Transverse colon (tissue), 4 donors: Measurements from ENCODE around the gene POLA2. TPM values are rescaled to one million over a fixed set of nuclear protein-coding genes. Genes with fewer than 3 reads are reported as not detected.
"Not testable (repeated sequence)": the region's sequence is repeated elsewhere in the genome, so short reads cannot be mapped to it uniquely, and the experiment has no call there.

Source experiments
- DNase-seq: peaks from one replicate; pipeline ENCODE4 v3.0.0-alpha.2; 2019
- H3K27ac ChIP-seq, 4 donors: fragments of 200-600 bp; sonication (generic); 2 replicates each; pipeline ENCODE4 v1.5.1; 2016 to 2018; ENCODE audit warnings: inconsistent platforms in 4 of 4
- H3K27me3 ChIP-seq: fragments of 200-600 bp; sonication (generic); 2 replicates; pipeline ENCODE4 v1.5.1; 2017; ENCODE audit warnings: inconsistent platforms
- H3K36me3 ChIP-seq, 4 donors: fragments of 200-600 bp; sonication (generic); 2 replicates each; pipeline ENCODE4 v1.5.1; 2017 to 2019; ENCODE audit warnings: inconsistent platforms in 4 of 4
- H3K4me1 ChIP-seq, 4 donors: fragments of 200-600 bp; sonication (generic); 2 replicates each; pipeline ENCODE4 v1.5.1; 2017 to 2020; ENCODE audit warnings: inconsistent platforms in 4 of 4
- H3K4me3 ChIP-seq, 4 donors: fragments of 200-600 bp; sonication (generic); 1 replicate in 1 of 4; 2 replicates in 3 of 4; pipeline versions ENCODE4 v1.5.1 to v1.6.1; 2017 to 2019; ENCODE audit warnings: inconsistent platforms in 4 of 4
- H3K9me3 ChIP-seq, 2 donors: fragments of 200-600 bp; sonication (generic); 2 replicates each; pipeline ENCODE4 v1.5.1; 2017 to 2019; ENCODE audit warnings: inconsistent platforms in 2 of 2
- EP300 ChIP-seq: sonication (generic); formaldehyde crosslinking; IDR thresholded peaks from one replicate; pipeline ENCODE4 v1.6.1; 2017; ENCODE audit warnings: antibody characterized with exemption, low read depth
- POLR2A ChIP-seq: fragments of 450-650 bp; IDR thresholded peaks from one replicate; pipeline ENCODE4 v1.6.1; 2016; ENCODE audit warnings: antibody characterized with exemption, mild to moderate bottlenecking, moderate library complexity
- POLR2AphosphoS5 ChIP-seq, 3 donors: sonication (generic); formaldehyde crosslinking; IDR thresholded peaks; one replicate each; pipeline ENCODE4 v1.6.1; 2016; ENCODE audit warnings: antibody characterized with exemption in 3 of 3
- WGBS, 2 donors: methylation state at CpG; one replicate each; pipeline ENCODE4 v1.1.5; 2018; ENCODE audit warnings: low coverage in 1 of 2; 5-methylcytosine and 5-hydroxymethylcytosine counted together
- in situ Hi-C, 4 donors: fragments of 200-750 bp; cut with MboI; loops; one replicate each; pipeline versions ENCODE4 v1.15.0 to v1.15.1; 2017; ENCODE audit warnings: low sequenced_read_pairs in 3 of 4, low pct_ligation_motif_present in 1 of 4, low pct_unique_long_range_greater_than_20kb in 1 of 4
- intact Hi-C: fragments of 100-400 bp; cut with DNase I; formaldehyde crosslinking; loops from one replicate; pipeline ENCODE4 v1.15.1; 2023; ENCODE audit warnings: low total_unique reads
- total RNA-seq, 4 donors: library from RNA; depleted of rRNA; stranded (reverse); fragments of >200 nt; gene quantifications; one replicate each; pipeline ENCODE4 v1.1.0, GENCODE V29; 2016
- TF ChIP-seq, protein P1 (sequence below), 5 experiments: fragments of 200-600 bp in 3 of 5; fragments of 450-650 bp in 2 of 5; sonication (generic) in 3 of 5; IDR thresholded peaks; 1 replicate in 2 of 5; 2 replicates in 3 of 5; pipeline ENCODE4 v1.5.1; 2016 to 2017; ENCODE audit warnings: antibody characterized with exemption in 5 of 5, inconsistent platforms in 3 of 5, mild to moderate bottlenecking in 2 of 5, moderate library complexity in 1 of 5

Gene POLA2
- total RNA-seq, 4 donors from 2014 or later, result 3.0 to 17.5 (median 6.2) TPM

DNA sequence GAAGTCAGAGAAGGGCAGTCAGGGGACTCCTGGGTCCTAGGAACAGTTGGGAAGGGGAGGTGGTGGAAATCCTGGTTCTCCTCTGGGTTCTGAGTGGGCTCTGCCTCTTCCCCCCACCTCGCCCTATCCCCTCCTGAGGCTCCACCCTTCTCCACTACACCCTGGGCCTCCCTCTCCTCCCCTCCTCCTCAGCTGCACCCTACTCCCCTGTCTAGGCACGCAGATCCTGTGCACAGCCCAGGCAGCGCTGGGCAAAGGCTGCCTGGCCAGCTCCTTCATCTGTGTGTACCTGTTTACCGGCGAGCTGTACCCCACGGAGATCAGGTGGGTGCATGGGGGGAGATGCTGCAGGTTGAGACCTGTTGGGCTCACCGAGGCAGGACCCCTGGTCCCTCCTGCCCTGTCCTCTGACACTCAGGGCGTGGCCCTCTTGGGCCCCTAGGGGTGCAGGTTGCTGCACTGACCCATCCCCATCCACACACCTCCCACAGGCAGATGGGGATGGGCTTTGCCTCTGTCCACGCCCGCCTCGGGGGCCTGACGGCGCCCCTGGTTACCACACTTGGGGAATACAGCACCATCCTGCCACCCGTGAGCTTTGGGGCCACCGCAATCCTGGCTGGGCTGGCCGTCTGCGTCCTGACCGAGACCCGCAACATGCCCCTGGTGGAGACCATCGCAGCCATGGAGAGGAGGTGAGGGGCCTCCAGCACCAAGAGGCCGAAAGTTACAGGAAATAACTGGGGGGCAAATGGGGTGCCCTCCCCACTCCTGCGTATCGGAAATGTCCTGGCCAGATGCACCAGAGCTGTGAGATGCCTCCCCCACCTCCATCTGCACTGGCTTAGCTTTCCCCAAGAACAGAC lies 25.3 kb upstream of the POLA2 start:
- in situ Hi-C loops, result no loop called here
- Histone ChIP-seq H3K27me3 (no peaks in the 10 kb centered on the region), H3K27ac (no peak overlapping the region), H3K36me3 (no peaks in the 10 kb centered on the region), H3K9me3 (no peaks in the 10 kb centered on the region), H3K4me1 (no peaks in the 10 kb centered on the region), H3K4me3 (no peak overlapping the region)
- 83% methylated on average over 19 of the region's 23 CpGs; no CpG with 5 or more reads in 1 of the 2 donors for WGBS, 2 donors
- TF ChIP-seq, protein P1, sequence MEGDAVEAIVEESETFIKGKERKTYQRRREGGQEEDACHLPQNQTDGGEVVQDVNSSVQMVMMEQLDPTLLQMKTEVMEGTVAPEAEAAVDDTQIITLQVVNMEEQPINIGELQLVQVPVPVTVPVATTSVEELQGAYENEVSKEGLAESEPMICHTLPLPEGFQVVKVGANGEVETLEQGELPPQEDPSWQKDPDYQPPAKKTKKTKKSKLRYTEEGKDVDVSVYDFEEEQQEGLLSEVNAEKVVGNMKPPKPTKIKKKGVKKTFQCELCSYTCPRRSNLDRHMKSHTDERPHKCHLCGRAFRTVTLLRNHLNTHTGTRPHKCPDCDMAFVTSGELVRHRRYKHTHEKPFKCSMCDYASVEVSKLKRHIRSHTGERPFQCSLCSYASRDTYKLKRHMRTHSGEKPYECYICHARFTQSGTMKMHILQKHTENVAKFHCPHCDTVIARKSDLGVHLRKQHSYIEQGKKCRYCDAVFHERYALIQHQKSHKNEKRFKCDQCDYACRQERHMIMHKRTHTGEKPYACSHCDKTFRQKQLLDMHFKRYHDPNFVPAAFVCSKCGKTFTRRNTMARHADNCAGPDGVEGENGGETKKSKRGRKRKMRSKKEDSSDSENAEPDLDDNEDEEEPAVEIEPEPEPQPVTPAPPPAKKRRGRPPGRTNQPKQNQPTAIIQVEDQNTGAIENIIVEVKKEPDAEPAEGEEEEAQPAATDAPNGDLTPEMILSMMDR (IDR thresholded peaks at IDR 0.05), result no peak
- no peak for TF ChIP-seq POLR2A
- TF ChIP-seq POLR2AphosphoS5 (IDR thresholded peaks at IDR 0.05), result no peak
- no peak for TF ChIP-seq EP300
- DNase-seq, result no peak
- intact Hi-C loops, result no loop called here

DNA sequence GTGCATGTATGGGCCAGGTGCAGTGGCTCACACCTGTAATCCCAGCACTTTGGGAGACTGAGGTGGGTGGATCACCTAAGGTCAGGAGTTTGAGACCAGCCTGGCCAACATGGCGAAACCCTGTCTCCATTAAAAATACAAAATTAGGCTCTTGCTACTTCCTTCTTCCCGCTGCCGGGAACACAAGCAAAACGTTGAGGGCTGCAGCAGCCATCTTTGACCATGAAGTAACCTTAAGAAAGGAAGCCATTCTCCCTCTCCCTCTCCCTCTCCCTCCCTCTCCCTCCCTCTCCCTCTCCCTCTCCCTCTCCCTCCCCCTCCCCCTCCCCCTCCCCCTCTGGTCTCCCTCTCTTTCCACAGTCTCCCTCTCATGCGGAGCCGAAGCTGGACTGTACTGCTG lies 23.5 kb upstream of the POLA2 start:
- WGBS, 2 donors, result 84% methylated on average over 5 of the region's 6 CpGs; no CpG with 5 or more reads in 1 of the 2 donors

DNA sequence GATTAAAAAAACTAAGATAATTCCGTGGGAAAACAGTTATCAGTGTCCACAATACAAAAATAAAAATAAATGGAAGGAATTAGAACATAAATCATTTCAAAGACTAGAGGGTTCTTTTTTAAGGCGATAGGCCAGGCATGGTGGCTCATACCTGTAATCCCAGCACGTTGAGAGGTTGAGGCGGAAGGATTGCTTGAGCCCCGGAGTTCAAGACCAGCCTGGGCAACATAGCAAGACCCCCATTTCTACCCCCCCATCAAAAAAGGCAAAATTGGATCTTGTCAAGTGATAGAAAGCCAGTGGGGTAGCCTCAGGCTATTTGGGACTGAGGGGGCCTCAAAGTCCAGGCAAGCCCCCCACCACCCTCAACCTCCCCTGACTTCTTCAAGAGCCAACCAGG lies 20.6 kb upstream of the POLA2 start:
- in situ Hi-C loops, result no loop called here
- WGBS, 2 donors, result 76% methylated on average over 2 to 5 of the region's 5 CpGs
- no peak for DNase-seq

More for the DNA sequence above, 23.5 kb upstream of the POLA2 start:
- DNase-seq, intact Hi-C loops, H3K4me3 ChIP-seq, in situ Hi-C loops, H3K27me3 ChIP-seq, H3K9me3 ChIP-seq, H3K4me1 ChIP-seq, H3K36me3 ChIP-seq, H3K27ac ChIP-seq: not testable (repeated sequence)

DNA sequence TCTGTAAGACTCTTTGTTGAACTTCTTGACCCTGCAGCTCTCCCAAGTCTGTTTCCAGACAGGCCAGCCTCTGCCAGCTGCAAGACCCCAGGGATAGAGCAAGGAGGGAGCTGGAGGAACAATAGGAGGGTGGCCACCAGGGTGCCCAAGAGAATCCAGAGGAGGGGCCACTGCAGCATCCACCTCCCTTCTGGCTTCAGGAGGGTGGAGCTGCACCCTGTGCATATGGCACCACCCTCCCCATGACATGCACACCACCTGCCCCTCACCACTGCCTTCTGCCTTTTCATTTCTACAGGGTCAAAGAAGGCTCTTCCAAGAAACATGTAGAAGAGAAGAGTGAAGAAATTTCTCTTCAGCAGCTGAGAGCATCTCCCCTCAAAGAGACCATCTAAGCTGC lies 20.1 kb upstream of the POLA2 start:
- no peak for TF ChIP-seq POLR2AphosphoS5 (IDR thresholded peaks at IDR 0.05)
- TF ChIP-seq EP300, result no peak
- TF ChIP-seq POLR2A, result no peak
- TF ChIP-seq, protein P1 (IDR thresholded peaks at IDR 0.05), result no peak
- H3K27me3 ChIP-seq, result no peaks in the 10 kb centered on the region
- no peaks in the 10 kb centered on the region for H3K4me1 ChIP-seq
- no peak overlapping the region for H3K4me3 ChIP-seq
- H3K36me3 ChIP-seq, result no peaks in the 10 kb centered on the region
- no peak overlapping the region for H3K27ac ChIP-seq
- H3K9me3 ChIP-seq, result no peaks in the 10 kb centered on the region
- no peak for DNase-seq
- in situ Hi-C loops (no loop called here), intact Hi-C loops (no loop called here)

More for the DNA sequence above, 20.6 kb upstream of the POLA2 start:
- Histone ChIP-seq H3K27ac (no peak overlapping the region), H3K4me1 (no peaks in the 10 kb centered on the region), H3K9me3 (no peaks in the 10 kb centered on the region), H3K36me3 (no peaks in the 10 kb centered on the region), H3K27me3 (no peaks in the 10 kb centered on the region), H3K4me3 (no peak overlapping the region)
- intact Hi-C loops, result no loop called here
- TF ChIP-seq POLR2AphosphoS5 (IDR thresholded peaks at IDR 0.05), result no peak
- TF ChIP-seq EP300, result no peak
- TF ChIP-seq POLR2A, result no peak
- TF ChIP-seq, protein P1 (IDR thresholded peaks at IDR 0.05), result no peak
